Activated CD4-positive, alpha-beta T cell treated with anti-CD3 and anti-CD28 coated beads, Interleukin-2, amount 50 U/mL, for 48 hours (primary cell): ENCODE measurements around the gene CDS2.

Source experiments
- DNase-seq, 2 experiments: peaks; one replicate each; pipeline ENCODE4 v3.0.0-alpha.2; 2020

Gene CDS2

GRCh38 chr20:5153612-5154542 is 27.1 kb downstream of the CDS2 start:
- DNase-seq: no peak

- DNase-seq: no peak
Observed at GRCh38 chr20:5154543-5154925, 27.7 kb downstream of the CDS2 start.

GRCh38 chr20:5155404-5155803 is 28.6 kb downstream of the CDS2 start:
- DNase-seq: no peak

GRCh38 chr20:5156675-5157448 is 30.1 kb downstream of the CDS2 start:
- DNase-seq: no peak

GRCh38 chr20:5159928-5160327 is 33.1 kb downstream of the CDS2 start:
- no peak for DNase-seq

GRCh38 chr20:5160882-5161281 is 34.1 kb downstream of the CDS2 start:
- no peak for DNase-seq

GRCh38 chr20:5161536-5162164 is 34.8 kb downstream of the CDS2 start:
- no peak for DNase-seq

- no peak for DNase-seq
Observed at GRCh38 chr20:5164645-5165625, 38.1 kb downstream of the CDS2 start.

GRCh38 chr20:5168651-5169396 is 42.0 kb downstream of the CDS2 start:
- no peak for DNase-seq

- no peak for DNase-seq
Observed at GRCh38 chr20:5170341-5170740, 43.5 kb downstream of the CDS2 start.

- DNase-seq: no peak
Observed at GRCh38 chr20:5171064-5171789, 44.4 kb downstream of the CDS2 start.

- DNase-seq: no peak
Observed at GRCh38 chr20:5171790-5172164, 45.0 kb downstream of the CDS2 start.

GRCh38 chr20:5172167-5172601 is 45.4 kb downstream of the CDS2 start:
- no peak for DNase-seq

- DNase-seq: no peak
Observed at GRCh38 chr20:5172903-5173463, 46.2 kb downstream of the CDS2 start.

GRCh38 chr20:5173751-5174150 is 46.9 kb downstream of the CDS2 start:
- no peak for DNase-seq

GRCh38 chr20:5177071-5177470 is 50.3 kb downstream of the CDS2 start:
- DNase-seq: no peak

GRCh38 chr20:5178046-5178445 is 51.2 kb downstream of the CDS2 start:
- DNase-seq: no peak

- no peak for DNase-seq
Observed at GRCh38 chr20:5180421-5180820, 53.6 kb downstream of the CDS2 start.

GRCh38 chr20:5180933-5181332 is 54.1 kb downstream of the CDS2 start:
- DNase-seq: no peak

GRCh38 chr20:5181492-5181891 is 54.7 kb downstream of the CDS2 start:
- no peak for DNase-seq

- DNase-seq: no peak
Observed at GRCh38 chr20:5181958-5182357, 55.1 kb downstream of the CDS2 start.
